Panc1 (cell line): ENCODE measurements around the gene TAF11L5.
"Not testable (repeated sequence)": the region's sequence is repeated elsewhere in the genome, so short reads cannot be mapped to it uniquely, and the experiment has no call there.

Experiments used
- POLR2AphosphoS5 ChIP-seq: IDR thresholded peaks from 2 replicates; pipeline ENCODE4 v1.6.1; 2012; ENCODE audit warnings: mild to moderate bottlenecking, low read depth, low read length, moderate library complexity
- SIN3A ChIP-seq: IDR thresholded peaks from 2 replicates; pipeline ENCODE4 v1.6.1; 2012; ENCODE audit warnings: low read depth, mild to moderate bottlenecking, low read length, moderate library complexity, borderline replicate concordance; ENCODE audit not compliant: insufficient read depth
- TCF7L2 ChIP-seq: IDR thresholded peaks from 2 replicates; pipeline ENCODE4 v1.6.1; 2011; ENCODE audit warnings: mild to moderate bottlenecking, low read depth, low read length, inconsistent platforms
- TF ChIP-seq, protein P1 (sequence below): fragments of 450-650 bp; IDR thresholded peaks from 2 replicates; pipeline ENCODE4 v1.5.1; 2017; ENCODE audit warnings: mild to moderate bottlenecking

- TF ChIP-seq, protein P1, sequence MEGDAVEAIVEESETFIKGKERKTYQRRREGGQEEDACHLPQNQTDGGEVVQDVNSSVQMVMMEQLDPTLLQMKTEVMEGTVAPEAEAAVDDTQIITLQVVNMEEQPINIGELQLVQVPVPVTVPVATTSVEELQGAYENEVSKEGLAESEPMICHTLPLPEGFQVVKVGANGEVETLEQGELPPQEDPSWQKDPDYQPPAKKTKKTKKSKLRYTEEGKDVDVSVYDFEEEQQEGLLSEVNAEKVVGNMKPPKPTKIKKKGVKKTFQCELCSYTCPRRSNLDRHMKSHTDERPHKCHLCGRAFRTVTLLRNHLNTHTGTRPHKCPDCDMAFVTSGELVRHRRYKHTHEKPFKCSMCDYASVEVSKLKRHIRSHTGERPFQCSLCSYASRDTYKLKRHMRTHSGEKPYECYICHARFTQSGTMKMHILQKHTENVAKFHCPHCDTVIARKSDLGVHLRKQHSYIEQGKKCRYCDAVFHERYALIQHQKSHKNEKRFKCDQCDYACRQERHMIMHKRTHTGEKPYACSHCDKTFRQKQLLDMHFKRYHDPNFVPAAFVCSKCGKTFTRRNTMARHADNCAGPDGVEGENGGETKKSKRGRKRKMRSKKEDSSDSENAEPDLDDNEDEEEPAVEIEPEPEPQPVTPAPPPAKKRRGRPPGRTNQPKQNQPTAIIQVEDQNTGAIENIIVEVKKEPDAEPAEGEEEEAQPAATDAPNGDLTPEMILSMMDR: not testable (repeated sequence)
- TF ChIP-seq TCF7L2, POLR2AphosphoS5, SIN3A: not testable (repeated sequence)
These were observed at the start of gene TAF11L5 for GRCh38 chr5:17524935-17525334.
